Adrenal gland (tissue), 5 donors: ENCODE measurements around the gene TMEM259.

Source experiments
- CTCF ChIP-seq, 6 experiments: fragments of 450-650 bp in 4 of 6; fragments of 200-600 bp in 2 of 6; sonication (generic) in 1 of 6; IDR thresholded peaks; 1 replicate in 5 of 6; 2 replicates in 1 of 6; pipeline versions ENCODE4 v1.5.1 to v1.8.0; 2016 to 2021; ENCODE audit warnings: antibody characterized with exemption in 6 of 6, mild to moderate bottlenecking in 2 of 6, moderate library complexity in 1 of 6
- POLR2A ChIP-seq, 2 donors: fragments of 450-650 bp; IDR thresholded peaks; one replicate each; pipeline ENCODE4 v1.6.1; 2017; ENCODE audit warnings: antibody characterized with exemption in 2 of 2, mild to moderate bottlenecking in 2 of 2, moderate library complexity in 1 of 2
- donor health status: DM: no; HTN: no; CAD: no.

GRCh38 chr19:1002600-1002999 is 18.3 kb downstream of the TMEM259 start:
- TF ChIP-seq CTCF (IDR thresholded peaks at IDR 0.05) (no peak), POLR2A (IDR thresholded peaks at IDR 0.05) (no peak)
